SK-N-MC (cell line): ENCODE data around the gene SAA4.

Source experiments
- EZH2 ChIP-seq: fragments of 200-600 bp; sonication (generic); IDR thresholded peaks from one replicate; pipeline ENCODE4 v1.6.1; 2017; ENCODE audit warnings: antibody characterized with exemption
- POLR2AphosphoS5 ChIP-seq: IDR thresholded peaks from 2 replicates; pipeline ENCODE4 v1.6.1; 2012; ENCODE audit warnings: mild to moderate bottlenecking, low read depth, low read length, borderline replicate concordance

- TF ChIP-seq EZH2 (no peak), POLR2AphosphoS5 (no peak)
These were observed 5.7 kb downstream of the SAA4 start for GRCh38 chr11:18230859-18231258.
